ENCODE data around the gene SLC24A3.

DNA sequence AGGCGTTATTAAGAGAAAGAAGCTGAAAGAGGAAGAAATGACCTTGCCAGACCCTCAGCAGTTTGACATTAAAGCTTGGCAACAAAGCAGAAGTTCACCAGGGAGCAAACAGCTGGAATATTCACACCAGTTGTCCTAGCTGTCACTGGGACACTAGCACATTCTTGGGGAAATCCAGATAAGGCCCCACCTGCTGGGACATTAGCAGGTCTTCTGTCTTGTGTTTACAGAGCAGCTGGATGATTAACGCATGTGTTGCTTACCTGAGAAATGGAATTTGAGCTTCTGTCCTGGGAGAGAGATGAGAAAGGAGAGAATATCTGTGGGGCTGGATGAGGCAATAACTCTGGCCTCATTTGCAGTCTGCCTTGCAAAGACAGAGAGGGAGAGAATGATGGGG is 408.0 kb downstream of the SLC24A3 start:
- TF ChIP-seq, protein P1, sequence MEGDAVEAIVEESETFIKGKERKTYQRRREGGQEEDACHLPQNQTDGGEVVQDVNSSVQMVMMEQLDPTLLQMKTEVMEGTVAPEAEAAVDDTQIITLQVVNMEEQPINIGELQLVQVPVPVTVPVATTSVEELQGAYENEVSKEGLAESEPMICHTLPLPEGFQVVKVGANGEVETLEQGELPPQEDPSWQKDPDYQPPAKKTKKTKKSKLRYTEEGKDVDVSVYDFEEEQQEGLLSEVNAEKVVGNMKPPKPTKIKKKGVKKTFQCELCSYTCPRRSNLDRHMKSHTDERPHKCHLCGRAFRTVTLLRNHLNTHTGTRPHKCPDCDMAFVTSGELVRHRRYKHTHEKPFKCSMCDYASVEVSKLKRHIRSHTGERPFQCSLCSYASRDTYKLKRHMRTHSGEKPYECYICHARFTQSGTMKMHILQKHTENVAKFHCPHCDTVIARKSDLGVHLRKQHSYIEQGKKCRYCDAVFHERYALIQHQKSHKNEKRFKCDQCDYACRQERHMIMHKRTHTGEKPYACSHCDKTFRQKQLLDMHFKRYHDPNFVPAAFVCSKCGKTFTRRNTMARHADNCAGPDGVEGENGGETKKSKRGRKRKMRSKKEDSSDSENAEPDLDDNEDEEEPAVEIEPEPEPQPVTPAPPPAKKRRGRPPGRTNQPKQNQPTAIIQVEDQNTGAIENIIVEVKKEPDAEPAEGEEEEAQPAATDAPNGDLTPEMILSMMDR (IDR thresholded peaks at IDR 0.05), result no peak
- no peak for TF ChIP-seq POLR2AphosphoS5 (IDR thresholded peaks at IDR 0.05)

Measured in upper lobe of left lung (tissue), 4 donors.